Right kidney (tissue), 1 donor: ENCODE measurements around the gene AVPR1A.

Experiments
- DNase-seq: peaks from one replicate; pipeline ENCODE4 v3.0.0-alpha.2; 2016

AVPR1A gene

GRCh38 chr12:63095369-63095980 is 55.5 kb downstream of the AVPR1A start:
- DNase-seq = no peak

DNA sequence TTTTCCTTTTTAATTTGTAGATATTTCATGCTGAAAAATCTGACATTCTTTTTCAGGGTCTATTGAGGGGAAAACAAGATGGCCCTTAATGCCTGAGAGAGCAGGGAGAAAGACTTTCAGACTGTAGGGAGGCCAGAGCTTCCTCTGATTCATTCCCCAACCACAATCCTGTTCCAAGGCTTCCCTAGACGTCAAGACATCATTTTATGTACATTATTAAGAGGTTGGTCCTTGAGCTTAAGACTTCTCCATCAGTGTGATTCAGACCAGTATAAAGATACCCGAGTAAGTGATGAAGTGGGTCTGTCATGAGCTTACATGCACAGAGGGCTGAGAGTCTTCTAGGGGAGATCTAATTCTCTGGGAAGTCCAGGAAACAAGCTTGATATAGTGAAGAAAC is 57.3 kb downstream of the AVPR1A start:
- DNase-seq = no peak

DNA sequence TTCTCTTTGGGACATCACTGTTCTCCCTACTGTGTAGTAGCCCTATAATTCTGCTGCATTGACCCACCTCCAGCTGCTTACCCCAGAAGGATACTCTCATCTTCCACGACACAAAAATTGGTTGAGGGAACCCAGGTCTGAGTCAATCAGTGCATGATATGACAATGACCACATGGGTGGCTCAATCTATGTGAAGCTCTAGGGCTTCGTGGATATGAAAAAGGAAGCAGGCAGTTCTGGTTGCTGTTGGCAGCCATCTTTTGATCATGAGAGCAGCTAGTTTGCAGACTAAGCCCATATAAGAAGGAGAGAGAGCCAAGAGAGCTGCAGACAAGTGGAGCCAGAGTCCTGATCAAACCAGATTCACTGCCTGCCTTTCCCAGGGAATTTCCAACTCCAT is 57.9 kb downstream of the AVPR1A start:
- DNase-seq = no peak
